ENCODE results near the gene KRTAP10-5. TPM values are rescaled to one million over a fixed set of nuclear protein-coding genes. Genes with fewer than 3 reads are reported as not detected.
"Not testable (repeated sequence)": the region's sequence is repeated elsewhere in the genome, so short reads cannot be mapped to it uniquely, and the experiment has no call there.

KRTAP10-5 gene
- total RNA-seq, 1 experiment from 2014 or later = not detected

DNA sequence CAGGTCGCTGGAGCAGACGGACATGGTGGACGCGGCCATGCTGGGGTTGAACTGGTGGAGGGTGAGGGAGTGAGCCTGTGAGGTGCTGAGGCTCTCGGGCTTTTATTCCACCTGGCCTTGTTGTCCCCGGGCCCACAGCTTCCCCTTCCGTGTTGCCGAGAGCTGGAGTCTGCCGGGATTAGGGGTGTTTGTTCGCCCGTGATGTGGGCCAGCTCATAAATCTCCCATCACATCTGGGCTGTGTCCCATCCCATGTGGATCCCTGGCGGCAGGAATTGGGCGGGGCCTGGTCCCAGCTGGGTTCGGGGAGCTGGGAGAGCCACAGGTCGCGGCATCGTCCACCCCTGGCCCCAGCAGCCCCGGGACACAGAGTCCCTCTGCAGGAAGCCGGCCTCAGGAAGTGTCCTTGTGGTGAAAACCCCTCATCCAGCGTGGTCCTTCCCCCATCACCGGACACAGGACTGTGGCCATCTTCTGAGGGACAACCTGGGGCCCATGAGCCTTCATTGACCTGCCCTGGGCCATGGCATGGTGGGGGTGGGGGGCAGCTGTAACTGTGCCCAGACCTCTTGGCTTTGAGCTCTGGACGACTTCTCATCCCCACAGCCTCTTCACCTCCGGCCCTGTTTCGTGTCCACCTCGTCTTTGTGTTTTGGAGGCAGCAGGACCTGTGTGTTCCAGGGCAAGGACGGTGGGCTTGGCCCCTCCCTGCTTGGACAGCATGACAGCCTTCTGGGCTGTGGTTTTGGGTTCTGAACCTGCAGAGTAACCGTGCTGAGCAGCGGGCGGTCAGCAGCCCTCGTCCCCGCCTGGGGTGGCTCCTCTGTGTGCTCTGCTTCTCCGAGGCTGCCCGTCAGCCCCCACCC is 12.3 kb upstream of the KRTAP10-5 start, which contains the start of gene KRTAP10-6:
Gene KRTAP10-6 (minus strand): TSS at position 60 of the 866 bp plus-strand sequence. CDS start 21 bp downstream, at position 39.
- ChIA-PET CTCF (no interaction called here), POLR2A (no interaction called here)
- no peaks in the 10 kb centered on the region for H3K36me3 Mint-ChIP-seq (ENCODE audit: insufficient read depth, unreplicated experiment)
- Histone ChIP-seq H3K27me3 (replicated peaks; ENCODE audit: control insufficient read depth, insufficient read depth, low read length) (no peaks in the 10 kb centered on the region), H3K9me3 (no peaks in the 10 kb centered on the region), H3K4me3 (ENCODE audit: low read depth, low read length) (no peak within 1 kb of the TSS), H3K4me1 (no peaks in the 10 kb centered on the region), H3K36me3 (ENCODE audit: control insufficient read depth, insufficient read depth, low read length) (no peaks in the 10 kb centered on the region)
- no peak for DNase-seq
- intact Hi-C loops (cut with micrococcal nuclease; ENCODE audit: unreplicated experiment) = no loop called here
- no peak within 1 kb of the TSS for H3K4me3 Mint-ChIP-seq (ENCODE audit: unreplicated experiment)
- H3K27me3 Mint-ChIP-seq (ENCODE audit: insufficient read depth, unreplicated experiment) = no peaks in the 10 kb centered on the region
- no TSS peak for BruUV-seq (replicated peaks)
- TF ChIP-seq, protein P1, sequence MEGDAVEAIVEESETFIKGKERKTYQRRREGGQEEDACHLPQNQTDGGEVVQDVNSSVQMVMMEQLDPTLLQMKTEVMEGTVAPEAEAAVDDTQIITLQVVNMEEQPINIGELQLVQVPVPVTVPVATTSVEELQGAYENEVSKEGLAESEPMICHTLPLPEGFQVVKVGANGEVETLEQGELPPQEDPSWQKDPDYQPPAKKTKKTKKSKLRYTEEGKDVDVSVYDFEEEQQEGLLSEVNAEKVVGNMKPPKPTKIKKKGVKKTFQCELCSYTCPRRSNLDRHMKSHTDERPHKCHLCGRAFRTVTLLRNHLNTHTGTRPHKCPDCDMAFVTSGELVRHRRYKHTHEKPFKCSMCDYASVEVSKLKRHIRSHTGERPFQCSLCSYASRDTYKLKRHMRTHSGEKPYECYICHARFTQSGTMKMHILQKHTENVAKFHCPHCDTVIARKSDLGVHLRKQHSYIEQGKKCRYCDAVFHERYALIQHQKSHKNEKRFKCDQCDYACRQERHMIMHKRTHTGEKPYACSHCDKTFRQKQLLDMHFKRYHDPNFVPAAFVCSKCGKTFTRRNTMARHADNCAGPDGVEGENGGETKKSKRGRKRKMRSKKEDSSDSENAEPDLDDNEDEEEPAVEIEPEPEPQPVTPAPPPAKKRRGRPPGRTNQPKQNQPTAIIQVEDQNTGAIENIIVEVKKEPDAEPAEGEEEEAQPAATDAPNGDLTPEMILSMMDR (IDR thresholded peaks at IDR 0.05; ENCODE audit: insufficient read depth in 1 of 2, low read depth in 1 of 2, low read length in 1 of 2, severe bottlenecking in 1 of 2, unreplicated experiment in 1 of 2) = no peak
- peaks cover 1% of the 10 kb centered on the region for H3K4me1 Mint-ChIP-seq (ENCODE audit: low read depth, unreplicated experiment)
- H3K9me3 Mint-ChIP-seq (ENCODE audit: unreplicated experiment) = peaks cover 3% of the 10 kb centered on the region
- H3K27ac Mint-ChIP-seq (ENCODE audit: unreplicated experiment) = no peak within 1 kb of the TSS

DNA sequence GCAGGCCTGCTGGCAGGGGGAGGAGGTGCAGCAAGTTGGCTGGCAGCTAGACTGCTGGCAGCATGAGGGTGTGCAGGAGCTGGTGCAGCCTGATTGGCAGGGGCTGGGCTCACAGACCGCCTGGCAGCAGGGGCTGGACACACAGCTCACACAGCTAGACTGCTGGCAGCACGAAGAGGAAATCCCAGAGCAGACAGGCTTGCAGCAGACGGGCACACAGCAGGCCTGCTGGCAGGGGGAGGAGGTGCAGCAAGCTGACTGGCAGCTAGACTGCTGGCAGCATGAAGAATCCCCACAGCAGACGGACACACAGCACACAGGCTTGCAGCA is 11.4 kb upstream of the KRTAP10-5 start:
- BruUV-seq (replicated peaks); H3K36me3 Mint-ChIP-seq (ENCODE audit: insufficient read depth, unreplicated experiment); H3K27me3 ChIP-seq (replicated peaks; ENCODE audit: control insufficient read depth, insufficient read depth, low read length); DNase-seq; H3K4me3 Mint-ChIP-seq (ENCODE audit: unreplicated experiment); H3K4me3 ChIP-seq (ENCODE audit: low read depth, low read length); H3K4me1 Mint-ChIP-seq (ENCODE audit: low read depth, unreplicated experiment); H3K27me3 Mint-ChIP-seq (ENCODE audit: insufficient read depth, unreplicated experiment); H3K27ac Mint-ChIP-seq (ENCODE audit: unreplicated experiment); H3K9me3 ChIP-seq; POLR2A ChIA-PET; H3K9me3 Mint-ChIP-seq (ENCODE audit: unreplicated experiment); H3K4me1 ChIP-seq; intact Hi-C loops (cut with micrococcal nuclease; ENCODE audit: unreplicated experiment); H3K36me3 ChIP-seq (ENCODE audit: control insufficient read depth, insufficient read depth, low read length): not testable (repeated sequence)
- CTCF ChIA-PET = interaction anchor here (0.6 kb wide), 1 partner anchor 110 kb away, joined by 3 read pairs; no protein-coding TSS in a partner anchor

DNA sequence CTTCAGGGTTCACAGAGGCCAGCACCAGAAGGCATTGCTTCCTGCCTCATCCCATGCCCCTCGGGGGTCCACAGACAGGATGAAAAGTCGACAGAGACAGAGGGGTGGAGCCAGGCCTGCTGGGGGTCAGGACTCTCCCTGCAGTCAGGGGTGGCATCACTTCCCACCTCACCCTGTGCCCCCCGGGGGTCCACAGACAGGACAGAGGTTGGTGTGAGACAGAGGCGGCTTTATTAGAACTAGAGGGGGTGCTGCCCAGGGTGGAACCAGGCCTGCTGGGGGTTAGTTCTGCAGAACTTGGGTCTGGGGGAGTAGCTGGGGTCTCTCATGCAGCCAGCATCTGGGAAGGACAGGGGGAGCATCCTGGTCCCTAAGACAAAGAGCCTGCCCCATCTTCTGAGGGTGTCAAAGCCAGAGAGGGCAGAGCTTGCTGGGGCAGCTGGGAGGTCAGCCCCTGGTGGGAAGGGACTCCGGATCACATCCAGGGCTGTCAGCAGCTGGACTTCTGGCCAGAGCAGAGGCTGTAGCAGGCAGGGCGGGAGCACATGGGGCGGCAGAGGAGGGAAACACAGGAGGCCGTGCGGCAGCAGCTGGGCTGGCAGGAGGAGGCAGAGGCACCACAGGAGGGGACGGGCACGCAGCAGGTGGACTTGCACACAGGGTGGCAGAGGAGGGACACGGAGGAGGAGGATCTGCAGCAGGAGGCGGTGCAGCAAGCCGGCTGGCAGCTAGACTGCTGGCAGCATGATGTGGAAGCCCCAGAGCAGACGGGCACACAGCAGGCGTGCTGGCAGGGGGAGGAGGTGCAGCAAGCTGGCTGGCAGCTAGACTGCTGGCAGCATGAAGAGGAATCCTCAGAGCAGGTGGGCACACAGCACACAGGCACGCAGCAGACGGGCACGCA is 10.7 kb upstream of the KRTAP10-5 start:
- H3K36me3 ChIP-seq (ENCODE audit: control insufficient read depth, insufficient read depth, low read length); DNase-seq; H3K4me3 ChIP-seq (ENCODE audit: low read depth, low read length); H3K4me1 ChIP-seq; H3K27ac Mint-ChIP-seq (ENCODE audit: unreplicated experiment); H3K9me3 ChIP-seq; intact Hi-C loops (cut with micrococcal nuclease; ENCODE audit: unreplicated experiment); H3K4me3 Mint-ChIP-seq (ENCODE audit: unreplicated experiment); H3K27me3 ChIP-seq (replicated peaks; ENCODE audit: control insufficient read depth, insufficient read depth, low read length); POLR2A ChIA-PET; H3K36me3 Mint-ChIP-seq (ENCODE audit: insufficient read depth, unreplicated experiment); BruUV-seq (replicated peaks); H3K9me3 Mint-ChIP-seq (ENCODE audit: unreplicated experiment); H3K4me1 Mint-ChIP-seq (ENCODE audit: low read depth, unreplicated experiment); H3K27me3 Mint-ChIP-seq (ENCODE audit: insufficient read depth, unreplicated experiment): not testable (repeated sequence)
- CTCF ChIA-PET = interaction anchor here (0.6 kb wide), 1 partner anchor 111 kb away, joined by 3 read pairs; no protein-coding TSS in a partner anchor

DNA sequence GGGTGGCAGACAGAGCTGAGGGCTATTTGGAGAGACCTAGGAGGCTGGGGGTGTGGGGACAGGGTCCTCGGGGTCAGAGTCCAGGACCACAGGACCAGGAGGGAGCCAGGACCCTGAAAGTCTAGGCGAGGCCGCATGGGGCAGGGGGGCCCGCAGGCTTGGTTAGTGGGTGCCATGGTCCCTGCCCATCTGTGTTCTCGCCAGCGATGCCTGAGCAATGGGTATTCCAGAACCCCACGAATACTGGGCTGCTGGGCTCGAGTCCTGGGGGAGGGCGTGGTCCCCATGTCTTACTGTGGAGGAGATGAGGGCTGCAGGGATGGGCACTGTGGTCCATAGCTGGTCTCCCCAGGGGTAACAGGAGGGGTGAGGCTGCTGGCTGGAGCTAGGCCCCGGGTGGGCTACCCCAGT is 9.9 kb upstream of the KRTAP10-5 start:
- Histone ChIP-seq H3K4me3 (ENCODE audit: low read depth, low read length) (no peak overlapping the region), H3K4me1 (no peaks in the 10 kb centered on the region), H3K27me3 (replicated peaks; ENCODE audit: control insufficient read depth, insufficient read depth, low read length) (no peaks in the 10 kb centered on the region), H3K9me3 (no peaks in the 10 kb centered on the region), H3K36me3 (ENCODE audit: control insufficient read depth, insufficient read depth, low read length) (no peaks in the 10 kb centered on the region)
- POLR2A ChIA-PET = no interaction called here
- no TSS peak for BruUV-seq (replicated peaks)
- CTCF ChIA-PET = no interaction called here
- H3K4me3 Mint-ChIP-seq (ENCODE audit: unreplicated experiment) = no peak overlapping the region
- H3K27me3 Mint-ChIP-seq (ENCODE audit: insufficient read depth, unreplicated experiment) = peaks cover 5% of the 10 kb centered on the region
- no peak overlapping the region for H3K27ac Mint-ChIP-seq (ENCODE audit: unreplicated experiment)
- H3K4me1 Mint-ChIP-seq (ENCODE audit: low read depth, unreplicated experiment) = no peaks in the 10 kb centered on the region
- H3K9me3 Mint-ChIP-seq (ENCODE audit: unreplicated experiment) = no peaks in the 10 kb centered on the region
- intact Hi-C loops (cut with micrococcal nuclease; ENCODE audit: unreplicated experiment) = no loop called here
- no peak for DNase-seq
- no peaks in the 10 kb centered on the region for H3K36me3 Mint-ChIP-seq (ENCODE audit: insufficient read depth, unreplicated experiment)
- TF ChIP-seq, protein P1 (IDR thresholded peaks at IDR 0.05; ENCODE audit: insufficient read depth in 1 of 2, low read depth in 1 of 2, low read length in 1 of 2, severe bottlenecking in 1 of 2, unreplicated experiment in 1 of 2) = no peak

Data from Caco-2 (cell line).